SIG-M5 treated with dmso at 0.1 percent for 504 hours (cell line): ENCODE data around the gene NUP50.
"Not testable (repeated sequence)": the region's sequence is repeated elsewhere in the genome, so short reads cannot be mapped to it uniquely, and the experiment has no call there.

Experiments used
- DNase-seq: peaks from one replicate; lab custom pipeline; 2025; ENCODE audit not compliant: unreplicated experiment; lab: John Stamatoyannopoulos, UW

Gene NUP50

DNA sequence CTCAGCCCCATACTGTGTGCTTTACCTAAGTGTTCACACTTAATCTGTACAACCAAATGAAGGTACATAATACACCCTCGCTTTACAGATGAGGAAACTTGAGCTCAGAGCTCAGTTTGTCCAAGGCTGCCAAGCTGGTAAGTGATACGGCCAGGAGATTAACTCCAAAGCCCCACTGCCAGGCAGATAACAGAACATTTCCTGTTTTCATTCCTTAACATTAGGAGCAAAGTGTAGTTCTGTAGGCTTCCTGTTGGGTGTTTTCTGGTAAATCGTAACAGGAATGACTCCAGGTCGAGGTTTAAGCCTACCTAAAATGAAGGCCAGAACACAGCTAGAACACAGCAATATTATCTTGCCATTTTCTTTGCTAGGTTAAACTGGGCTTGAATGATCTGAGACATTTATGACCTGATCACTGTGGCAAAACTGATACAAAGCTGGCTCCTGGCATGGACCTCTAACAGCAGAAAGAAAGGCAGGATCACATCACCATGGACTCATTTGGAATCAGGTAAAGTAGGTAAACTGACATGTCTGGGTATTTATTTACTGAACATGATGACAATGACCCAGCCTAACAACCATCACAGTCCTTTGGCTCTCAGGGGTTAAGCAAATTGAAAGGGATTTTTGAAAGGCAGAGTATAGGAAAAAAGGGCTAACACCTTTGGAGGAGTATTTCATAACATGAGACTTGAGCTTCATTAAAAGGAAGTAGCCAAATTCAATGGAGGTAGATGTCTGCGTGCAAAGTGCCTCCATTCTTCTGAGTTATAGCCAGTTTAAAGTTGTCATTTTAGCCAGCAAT, 3.9 kb upstream of the NUP50 start:
- no peak for DNase-seq

DNA sequence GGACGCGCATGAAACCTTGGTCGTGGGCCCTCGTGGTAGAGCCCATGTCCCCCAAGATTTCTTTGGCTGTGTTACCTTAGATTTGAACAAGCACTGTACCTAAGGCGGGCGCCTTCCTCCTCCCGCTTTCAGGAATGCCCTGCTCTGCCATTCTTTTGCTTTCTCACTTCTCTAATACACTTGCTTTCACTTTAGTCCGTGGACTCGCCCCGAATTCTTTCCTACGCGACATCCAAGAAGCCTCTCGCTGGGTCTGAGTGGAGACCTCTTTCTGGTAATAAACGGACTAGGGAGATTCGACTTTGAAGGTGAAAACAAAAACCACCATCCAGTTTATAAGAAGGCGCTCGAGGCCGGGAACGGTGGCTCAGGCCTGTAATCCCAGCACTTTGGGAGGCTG, 1.2 kb upstream of the NUP50 start:
- no peak for DNase-seq

DNA sequence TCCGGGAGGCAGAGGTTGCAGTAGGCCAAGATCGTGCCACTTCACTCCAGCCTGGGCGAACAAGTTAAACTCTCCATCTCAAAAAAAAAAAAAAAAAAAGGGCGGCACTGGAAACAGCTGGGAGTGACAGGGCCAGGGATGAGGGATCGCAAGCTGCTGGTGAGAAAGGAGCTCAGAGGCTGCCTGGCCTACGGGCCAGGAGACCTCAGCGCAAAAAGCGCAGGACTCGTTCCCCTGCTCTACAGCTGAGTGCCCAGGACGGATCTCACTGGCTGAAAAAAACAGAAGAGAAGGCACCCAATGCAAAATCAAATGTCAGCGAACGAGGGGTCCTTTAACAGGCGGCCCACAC, 650 bp upstream of the NUP50 start:
- DNase-seq, result no peak

DNA sequence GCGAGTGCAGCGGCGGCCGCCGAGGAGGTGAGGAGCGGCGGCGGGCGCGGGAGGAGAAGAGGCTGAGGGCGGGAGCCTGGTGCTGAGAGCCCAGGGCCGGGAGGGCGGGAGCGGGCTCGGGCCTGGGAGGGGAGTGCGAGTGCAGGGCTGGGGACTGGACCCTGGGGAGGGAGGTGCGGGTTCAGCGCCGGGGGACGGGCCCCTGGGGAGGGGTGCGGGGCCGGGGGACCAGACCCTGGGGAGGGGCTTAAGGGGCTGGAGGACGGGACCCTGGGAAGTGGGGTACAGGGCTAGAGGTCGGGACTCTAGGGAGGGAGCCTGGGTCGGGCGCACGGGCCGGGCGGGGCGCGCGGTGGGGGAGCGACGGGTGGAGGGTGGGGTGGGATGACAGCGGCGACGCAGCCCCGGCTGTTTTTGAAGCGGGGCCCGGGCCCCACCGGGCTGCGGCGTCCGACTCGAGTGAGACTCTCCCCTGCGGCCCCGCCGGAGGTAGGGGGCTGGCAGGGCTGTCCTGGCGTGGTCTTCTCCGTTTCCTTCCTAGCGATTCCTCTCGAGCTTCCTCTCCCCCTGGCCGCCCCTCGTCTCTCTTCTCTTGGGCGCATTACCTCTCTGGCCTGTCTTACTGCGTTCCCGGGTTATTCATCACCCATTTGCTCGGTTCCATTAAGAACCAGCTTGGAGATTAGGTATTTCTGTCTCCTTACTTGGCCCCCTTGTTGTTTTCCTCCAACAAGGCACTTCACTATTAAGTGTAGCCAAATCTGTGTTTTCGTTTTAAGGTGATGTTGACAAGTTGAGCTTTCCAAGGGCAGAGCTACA, 754 bp downstream of the NUP50 start:
- DNase-seq, result no peak

DNA sequence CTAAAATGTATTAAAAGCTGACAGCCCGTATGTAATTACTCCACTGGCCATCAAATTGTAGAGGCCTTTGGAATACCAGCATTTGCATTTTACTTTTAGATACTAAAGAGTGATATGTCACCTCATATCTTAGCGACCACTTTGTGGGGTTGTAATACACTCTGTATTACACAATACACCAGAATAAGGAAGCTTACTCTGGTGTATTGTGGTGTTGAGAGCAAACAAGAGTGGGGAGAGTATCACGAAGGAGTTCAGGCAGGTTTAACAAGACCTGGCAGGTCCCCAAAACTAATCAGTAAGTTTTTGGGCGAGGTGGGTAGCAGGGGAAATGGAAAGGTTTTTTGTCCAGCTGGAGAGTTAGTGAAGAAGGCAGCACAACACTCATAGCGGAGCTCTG, 3.2 kb downstream of the NUP50 start:
- peak; percentile 85 for DNase-seq

DNA sequence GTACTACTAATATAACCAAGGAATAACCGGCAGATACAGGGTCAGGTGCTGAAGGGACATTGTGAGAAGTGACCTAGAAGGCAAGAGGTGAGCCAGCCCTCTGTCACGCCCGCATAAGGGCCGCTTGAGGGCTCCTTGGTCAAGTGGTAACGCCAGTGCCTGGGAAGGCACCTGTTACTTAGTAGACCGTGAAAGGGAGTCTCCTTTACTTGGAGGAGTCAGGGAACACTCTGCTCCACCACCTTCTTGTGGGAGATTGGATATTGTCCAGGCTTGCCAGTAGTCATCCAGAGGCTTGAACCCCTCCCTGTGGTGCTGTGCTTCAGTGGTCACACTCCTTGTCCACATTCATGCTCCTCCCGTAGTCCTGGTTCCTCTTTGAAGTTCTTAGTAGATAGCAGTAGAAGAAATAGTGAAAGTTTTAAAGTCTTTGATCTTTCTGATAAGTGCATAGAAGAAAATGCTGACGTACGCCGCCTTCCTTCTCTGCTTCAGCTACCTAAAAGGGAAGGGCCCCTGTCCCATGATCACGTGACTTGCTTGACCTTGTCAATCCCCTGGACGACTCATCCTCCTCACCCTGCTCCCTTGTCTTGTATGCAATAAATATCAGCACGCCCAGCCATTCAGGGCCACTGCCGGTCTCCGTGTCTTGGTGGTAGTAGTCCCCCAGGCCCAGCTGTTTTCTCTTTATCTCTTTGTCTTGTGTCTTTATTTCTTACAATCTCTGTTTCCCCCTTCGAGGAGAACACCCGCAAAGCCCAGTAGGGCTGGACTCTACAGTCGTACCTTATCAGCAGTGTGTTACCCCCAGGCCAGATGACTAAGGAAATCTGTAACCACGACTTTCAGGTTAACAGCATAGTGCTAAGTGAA, 6.1 kb downstream of the NUP50 start:
- DNase-seq, result no peak

DNA sequence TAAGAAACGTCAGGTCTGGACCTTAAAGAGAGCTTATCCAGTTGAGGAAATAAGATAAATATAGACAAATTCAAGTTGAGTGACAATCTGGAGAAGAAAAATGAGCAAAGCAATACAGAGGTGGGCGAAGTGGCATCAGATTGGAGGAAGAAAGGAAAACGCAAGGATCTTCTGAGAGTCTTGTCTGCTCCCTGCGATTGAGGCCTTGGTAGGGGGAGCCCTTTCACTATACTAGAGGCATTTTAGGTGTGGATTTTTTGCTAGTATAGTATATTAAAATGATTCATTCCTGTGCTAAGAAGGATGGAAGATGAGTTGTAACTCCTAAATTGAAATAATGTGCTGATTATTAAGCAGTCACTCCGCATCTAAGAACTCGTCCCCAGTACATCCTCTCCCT, 8.1 kb downstream of the NUP50 start:
- DNase-seq, result no peak

DNA sequence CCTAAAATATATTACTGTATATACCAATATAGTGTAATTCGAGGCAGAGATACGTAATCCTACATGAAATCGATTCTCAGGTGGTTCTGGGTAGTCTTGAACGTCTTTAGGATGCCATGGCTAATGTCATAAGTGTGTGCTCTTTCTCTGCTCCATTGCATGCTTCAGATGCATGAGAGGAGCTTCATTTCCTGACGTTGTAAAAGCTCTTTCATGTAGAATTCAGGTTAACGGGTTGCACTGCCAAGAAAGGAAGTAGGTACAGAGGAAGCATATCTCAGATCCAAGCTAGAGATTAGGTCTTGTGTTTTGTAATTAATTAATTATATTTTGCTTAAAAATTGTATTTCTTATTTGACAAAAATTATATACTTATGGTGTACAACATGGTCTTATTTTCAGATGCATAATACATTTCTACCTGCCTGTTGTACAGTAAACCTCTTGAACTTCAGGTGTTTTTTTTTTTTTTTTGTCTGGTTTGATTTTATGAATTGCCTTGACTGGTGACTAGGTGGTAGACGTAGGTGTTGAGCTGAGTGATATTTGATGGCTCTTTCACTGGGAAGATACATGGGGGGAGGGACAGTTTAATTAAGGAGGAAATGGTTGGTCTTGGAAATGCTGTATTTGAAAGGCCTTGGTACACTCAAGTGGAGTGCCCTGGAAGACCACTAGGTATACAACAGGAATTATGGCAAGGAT, 9.3 kb downstream of the NUP50 start:
- no peak for DNase-seq

DNA sequence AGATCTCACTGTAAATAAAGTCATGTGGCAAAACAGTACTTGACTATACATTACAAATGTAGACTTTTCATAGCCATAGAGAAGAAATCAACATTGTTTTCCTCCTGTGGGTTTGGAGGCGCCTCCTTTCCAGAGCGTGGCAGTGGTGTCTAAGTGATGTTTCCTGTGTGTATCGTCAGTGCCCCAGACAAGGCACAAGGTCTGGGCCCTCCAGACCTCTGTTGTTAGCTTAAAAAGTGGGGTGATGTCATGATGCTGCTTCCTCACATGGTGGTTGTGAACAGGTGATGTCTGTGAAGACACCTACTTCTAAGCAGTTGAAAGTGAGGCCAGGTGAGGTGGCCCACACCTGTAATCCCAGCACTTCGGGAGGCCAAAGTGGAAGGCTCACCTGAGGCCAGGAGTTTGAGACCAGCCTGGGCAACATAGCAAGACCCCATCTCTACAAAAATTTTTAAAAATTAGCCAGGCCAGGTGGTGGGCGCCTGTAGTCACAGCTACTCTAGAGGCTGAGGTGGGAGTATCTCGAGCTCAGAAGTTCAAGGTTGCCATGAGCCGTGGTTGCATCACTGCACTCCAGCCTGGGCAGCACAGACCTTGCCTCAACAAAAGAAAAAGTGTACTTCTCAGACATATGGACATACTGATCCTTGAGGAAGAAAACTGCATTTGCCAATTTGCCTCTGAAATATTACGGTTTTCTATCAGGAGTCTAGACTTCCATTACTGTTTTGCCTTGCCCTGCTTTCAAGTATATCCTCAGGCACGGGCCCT, 15.7 kb downstream of the NUP50 start:
- DNase-seq, result no peak

DNA sequence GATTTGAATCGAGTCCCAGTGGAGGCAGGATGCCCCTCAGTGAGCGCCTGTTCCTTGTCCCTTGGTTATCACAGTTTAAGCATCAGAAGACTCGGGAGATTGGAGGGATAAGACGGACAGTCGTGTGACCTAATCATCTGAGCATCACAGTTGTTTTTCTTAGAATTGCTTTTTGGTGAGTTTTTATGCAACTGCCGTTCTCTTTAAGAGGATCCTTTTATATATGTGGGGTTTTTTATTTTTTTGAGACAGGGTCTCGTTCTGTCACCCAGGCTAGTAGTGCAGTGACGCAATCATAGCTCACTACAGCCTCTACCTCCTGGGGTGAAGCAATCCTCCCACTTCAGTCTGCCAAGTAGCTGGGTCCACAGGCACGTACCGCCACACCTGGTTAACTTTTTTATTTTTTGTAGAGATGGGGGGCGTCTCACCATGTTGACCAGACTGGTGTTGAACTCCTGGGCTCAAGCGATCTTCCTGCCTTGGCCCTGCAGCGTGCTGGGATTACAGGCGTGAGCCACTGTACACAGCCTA, 16.5 kb downstream of the NUP50 start:
- DNase-seq, result peak; percentile 35

DNA sequence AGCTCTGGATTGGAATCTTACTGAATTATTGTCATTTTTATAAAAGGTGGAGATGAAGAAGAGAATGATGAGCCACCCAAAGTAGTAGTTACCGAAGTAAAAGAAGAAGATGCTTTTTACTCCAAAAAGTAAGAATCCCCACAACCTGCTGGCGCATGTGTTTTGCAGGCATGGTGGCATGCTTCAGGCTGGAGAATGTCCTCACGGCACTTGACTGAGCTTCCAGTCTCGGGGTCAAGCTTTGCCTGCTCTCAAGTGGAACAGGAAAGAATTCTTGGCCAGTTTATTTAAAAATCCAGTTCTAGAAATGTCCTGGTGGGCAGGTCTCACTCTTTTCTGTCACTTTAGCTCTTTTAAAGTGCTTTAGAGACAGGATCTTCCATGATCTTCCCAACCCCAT, 17.5 kb downstream of the NUP50 start:
- DNase-seq, result no peak

DNA sequence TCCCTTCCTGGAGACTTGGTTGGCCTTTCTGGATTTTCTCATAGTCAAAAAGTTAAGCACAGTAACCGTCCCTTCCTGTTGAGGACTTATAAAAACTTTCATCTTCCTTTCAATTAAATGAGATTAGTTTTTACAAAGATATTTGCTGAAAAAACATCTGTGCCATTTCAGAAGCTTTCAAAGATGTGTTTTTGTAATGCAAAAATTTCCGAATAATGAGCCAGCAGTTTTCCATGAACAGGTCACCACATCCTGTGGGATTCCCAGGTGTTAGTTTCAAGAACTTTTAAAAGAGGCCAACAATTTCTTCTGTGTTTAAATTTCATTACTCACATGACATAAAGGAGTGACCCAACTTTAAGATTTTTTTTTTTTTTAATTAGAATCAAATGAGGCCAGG, 18.0 kb downstream of the NUP50 start:
- no peak for DNase-seq

DNA sequence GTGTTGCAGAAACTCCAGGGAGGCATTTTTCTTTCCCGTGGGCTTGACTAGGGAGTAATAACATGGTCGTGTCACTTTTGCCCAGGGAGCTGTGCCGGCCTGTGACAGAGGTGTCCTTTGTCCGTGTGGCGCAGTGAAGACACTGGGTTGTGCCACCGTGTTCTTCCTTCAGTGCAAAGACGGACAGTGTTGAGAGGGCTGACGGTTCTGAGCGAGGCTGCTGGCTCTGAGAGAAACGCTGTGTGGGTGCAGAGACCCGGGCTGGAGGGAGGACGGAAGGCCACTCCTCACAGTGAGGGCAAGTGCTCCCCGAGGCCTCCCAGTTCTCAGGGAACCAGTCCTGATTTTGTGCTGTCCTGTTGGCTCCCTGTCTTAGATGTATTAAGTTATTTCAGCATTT, 20.2 kb downstream of the NUP50 start:
- no peak for DNase-seq

DNA sequence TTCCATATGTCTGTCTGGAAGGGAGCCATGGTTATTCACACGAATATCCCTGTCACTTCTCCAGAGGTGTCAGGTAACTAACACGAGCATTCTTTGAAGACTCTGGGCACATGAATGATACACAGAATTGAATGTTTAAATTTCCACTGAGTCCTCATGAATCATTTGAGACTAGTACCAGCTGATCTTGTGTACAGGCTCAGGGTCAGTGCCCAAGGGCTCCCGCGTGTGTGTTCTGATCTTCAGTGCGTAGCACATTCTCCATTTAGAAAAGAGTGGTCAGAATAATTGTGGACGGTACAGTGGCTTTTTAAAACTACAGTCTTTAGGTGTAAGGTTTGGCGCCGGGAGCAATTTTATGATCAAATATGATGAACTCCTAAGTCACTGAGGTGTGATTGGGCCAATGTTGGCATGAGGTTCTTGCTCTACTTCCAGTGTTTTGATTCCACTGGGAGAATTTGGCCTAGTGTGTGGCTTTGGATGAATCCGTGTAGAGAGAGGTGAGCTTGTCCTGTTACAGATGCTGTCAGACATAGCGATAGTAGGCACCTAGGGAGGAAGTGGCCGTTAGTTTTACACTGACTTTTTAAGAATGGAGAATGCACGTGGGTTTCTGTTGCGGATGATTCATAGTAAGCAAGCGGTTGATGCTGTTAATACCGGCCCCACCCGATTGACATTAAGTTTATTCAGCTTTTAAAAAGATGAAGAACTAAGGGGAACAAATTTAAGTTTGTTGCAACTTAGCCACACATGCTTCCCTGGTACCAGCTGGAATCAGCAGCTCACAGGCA, 22.2 kb downstream of the NUP50 start:
- DNase-seq, result no peak

DNA sequence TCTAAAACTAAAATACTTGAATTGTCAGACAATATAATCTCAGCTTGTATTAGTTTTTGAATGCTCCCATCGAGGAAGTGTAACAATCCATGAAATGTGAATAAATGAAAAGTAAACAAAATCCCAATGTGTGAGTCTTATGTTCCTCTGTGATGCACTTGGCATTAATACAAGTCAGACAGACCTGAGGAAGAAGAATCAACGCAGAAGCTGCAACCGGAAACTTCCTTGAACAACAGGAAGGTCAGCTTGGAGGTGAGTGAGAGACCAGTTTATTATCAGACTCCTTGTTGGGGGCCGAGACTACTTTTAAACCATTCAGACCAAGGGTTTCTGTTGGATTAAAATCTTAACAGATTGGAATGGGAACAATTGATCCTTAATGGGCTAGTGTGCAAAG, 24.2 kb downstream of the NUP50 start:
- DNase-seq, result no peak

DNA sequence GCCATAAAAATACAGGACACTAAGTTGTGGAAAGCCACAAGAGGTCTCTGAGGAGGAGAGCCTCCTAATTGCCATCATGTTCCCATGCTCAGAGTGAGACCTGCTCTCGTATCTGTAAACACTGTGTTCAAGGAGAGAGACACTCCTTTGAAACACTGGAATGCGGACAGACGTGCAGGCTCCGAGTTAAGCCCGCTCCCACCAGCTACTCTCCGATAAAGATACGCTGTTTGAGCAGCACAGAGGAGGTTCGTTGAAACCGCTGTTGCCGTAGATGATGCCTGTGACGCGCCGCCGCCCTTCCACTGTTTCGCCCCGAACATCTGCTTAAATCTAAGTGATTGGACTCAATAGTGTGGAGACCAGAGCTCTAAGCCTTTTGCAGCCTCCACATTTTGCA, 25.1 kb downstream of the NUP50 start:
- no peak for DNase-seq

DNA sequence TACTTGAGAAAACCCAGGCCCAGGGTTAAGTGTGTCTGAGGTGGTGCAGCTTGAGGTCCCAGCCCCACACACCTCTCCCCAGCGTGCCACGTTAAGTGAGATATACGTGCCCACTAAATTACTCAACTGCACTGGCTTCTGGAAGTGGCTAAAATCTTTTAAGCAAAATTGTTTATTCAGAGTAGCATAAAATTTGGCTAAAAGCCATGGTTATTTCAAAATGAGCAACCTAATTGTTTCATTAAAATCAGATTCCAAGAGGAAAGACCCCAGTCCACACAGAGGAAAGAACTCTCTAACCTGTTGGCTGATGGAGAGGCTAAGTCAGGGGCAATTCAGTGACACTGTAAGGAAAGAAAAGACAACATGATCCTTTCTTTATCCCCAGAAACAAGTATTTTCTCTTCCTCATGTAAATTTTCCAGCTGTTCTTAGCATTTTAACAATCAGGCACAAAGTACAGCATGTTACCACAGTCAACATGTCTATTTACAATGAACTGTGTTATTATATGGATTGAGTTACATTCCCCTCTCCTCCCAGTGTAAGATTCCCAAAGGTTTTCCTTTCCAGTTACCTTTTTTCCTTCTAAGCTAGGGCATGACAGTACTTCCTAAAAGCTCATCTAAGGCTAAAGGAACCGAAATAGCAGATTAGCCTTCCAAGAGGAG, 26.6 kb downstream of the NUP50 start:
- no peak for DNase-seq

DNA sequence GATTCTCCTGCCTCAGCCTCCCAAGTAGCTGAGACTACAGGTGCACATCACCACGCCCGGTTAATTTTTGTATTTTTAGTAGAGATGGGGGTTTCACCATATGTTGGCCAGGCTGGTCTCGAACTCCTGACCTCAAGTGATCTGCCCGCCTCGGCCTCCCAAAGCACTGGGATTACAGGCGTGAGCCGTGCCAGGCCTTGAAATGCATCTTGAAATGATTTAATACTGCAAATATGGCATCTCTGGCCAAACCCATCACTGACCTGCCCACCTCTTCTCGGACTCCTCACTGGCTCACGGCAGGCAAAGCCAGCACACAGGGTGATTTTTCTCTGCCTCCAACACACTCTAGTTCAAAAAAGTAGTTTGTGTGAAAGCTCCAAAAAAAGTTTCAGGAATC, 28.0 kb downstream of the NUP50 start:
- DNase-seq, result not testable (repeated sequence)
